HG03521 (cell line): ENCODE measurements around the gene RSPH9.

Source experiments
- ATAC-seq: cut with Tn5 transposase; IDR thresholded peaks from one replicate; pipeline ENCODE4 v1.9.1; 2021; ENCODE audit warnings: mild to moderate bottlenecking, moderate library complexity; ENCODE audit not compliant: unreplicated experiment

The RSPH9 gene

DNA sequence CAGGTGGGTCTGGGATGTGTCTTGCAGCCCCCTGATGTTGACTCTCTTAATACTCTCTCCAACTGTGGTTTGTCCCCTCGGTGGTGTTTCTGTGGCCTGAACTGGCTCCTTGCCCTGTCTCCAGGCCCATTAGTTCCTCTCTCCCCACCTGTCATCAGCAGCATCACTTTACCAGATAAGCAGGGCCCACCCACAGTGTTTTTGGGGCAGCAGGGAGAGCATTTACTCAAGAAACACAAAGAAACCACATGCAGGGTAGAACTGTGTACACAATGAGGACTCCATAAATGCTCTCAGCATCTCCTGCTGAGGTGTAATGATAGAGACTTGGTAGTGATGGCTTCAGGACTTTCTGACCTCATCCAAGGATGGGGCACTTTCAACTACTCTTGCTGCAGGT, 62.9 kb downstream of the RSPH9 start:
- ATAC-seq, result no peak

DNA sequence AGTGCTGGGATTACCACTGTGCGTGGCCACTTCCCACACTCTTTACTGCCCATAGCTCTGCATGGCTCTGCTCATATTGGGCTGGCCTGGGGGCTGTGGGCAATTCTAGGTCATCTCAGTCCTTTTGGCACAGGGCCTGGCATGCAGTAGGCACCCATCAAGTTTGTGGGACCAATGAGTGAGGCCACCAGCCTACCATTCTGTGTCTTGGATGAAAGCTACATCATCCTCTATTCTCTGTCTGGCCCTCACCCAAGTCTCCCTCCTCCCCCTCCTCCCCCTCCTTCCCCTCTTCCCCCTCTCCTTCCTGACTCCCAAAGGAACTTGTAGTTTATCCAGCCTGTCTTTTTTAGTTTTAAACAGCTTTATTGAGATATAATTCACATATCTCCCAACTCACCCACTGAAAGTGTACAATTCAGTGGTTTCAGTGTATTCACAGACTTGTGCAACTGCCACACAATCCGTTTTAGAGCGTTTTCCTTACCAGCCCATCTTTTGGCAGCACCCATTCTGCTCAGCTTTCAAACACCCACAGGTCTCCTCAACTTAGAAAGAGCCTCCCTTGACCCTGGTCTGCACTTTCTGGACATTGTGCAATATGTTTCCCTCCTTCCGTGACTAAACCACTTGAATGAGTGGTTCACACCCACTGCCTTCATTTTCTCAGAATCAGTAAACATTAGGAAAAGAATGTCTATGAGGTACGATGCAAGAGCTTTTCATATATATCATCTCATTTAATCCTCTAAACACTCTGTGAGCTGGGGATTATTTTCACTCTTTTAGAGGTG, 64.2 kb downstream of the RSPH9 start:
- no peak for ATAC-seq

DNA sequence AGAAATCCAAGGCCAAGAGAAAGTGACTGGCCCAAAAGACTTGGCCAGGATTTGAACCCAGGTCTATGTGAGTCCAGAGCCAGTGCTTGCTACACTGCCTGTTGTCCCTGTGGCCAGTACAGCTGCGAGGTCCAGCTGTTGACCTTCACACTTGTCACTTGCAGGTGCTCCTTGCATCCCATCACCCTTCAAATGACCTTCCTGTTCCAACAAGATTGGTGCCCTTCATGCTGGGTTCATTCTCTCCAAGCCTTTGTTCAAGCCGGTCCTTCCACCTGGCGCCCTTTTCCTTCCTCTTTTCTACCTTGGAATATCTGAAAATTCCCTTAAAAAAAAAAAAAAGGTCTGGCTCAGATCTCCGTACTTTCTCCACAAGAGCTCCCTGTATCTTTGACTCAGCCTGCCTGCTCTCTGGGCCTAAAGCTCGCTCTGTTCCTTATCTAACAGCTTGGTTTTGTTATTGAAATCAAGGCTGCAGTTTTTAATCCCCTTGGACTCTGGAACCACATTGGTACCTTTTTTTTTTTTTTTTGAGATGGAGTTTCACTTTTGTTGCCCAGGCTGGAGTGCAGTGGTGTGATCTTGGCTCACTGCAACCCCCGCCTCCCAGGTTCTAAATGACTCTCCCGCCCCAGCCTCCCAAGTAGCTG, 64.9 kb downstream of the RSPH9 start:
- ATAC-seq, result no peak

DNA sequence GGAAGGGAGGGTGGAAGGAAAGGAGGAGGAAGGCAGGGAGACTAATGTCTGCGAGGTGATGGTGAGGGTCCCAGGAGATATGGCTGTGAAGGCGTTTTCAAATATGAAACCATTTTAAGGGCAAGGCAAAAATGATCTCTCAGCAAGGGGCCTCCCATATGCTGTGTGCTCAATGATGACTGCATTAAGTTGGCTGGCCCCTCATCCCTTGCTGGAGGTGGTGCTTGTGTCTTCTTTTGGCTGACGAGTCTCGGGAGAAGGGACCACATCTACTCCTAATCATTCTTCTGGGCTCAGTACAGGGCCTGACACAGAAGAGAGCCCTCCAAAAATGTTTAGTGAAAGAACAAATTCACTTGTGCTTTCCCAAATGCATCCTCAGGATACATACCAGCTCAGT, 65.7 kb downstream of the RSPH9 start:
- no peak for ATAC-seq

DNA sequence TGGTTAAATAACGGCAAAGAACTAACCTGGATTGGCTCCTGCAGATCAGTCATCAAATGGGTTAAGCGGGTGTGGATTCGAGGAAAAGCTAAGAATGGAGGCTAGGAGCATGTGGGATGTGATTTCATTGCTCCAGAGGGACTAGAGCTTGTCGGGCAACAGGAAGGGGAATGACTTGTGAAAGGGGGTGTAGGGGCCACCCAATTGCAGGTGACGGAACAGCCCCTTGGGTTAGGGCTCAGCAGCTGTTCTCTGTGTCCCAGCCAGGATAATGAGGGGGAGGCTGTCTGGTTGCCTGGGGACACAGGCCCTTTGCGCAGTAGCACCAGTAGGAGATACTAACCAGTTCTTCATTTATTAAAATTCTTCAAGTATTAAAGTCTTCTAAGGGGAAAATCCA, 67.7 kb downstream of the RSPH9 start:
- ATAC-seq, result no peak

DNA sequence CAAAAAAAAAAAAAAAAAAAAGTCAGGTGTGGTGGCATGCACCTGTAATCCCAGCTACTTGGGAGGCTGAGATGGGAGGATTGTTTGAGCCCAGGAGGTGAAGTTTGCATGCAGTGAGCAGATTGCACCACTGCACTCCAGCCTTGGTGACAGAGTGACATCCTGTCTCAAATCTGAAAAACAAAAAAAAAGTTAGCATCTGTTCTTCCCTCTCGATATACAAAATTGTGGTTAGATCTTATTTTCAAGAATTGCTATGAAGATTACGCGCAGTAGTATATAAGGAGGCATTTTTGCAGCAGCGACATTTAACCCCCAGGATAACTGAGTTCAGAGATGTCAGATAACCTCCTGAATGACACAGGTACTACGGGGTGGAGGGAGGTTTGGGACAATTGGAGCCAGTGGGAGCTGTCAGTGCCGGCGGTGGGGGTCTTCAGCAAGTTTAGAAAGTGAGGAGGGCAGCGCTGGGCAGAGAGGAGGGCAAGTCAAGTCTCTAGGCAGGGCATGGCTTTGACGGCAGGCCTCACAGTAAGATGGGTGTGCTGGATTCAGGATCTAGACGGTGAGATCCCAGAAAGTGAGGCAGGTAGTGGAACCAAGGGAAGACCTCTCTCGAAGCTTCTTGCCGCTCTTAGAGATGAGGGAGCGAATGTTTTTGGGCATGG, 68.9 kb downstream of the RSPH9 start:
- ATAC-seq, result no peak

DNA sequence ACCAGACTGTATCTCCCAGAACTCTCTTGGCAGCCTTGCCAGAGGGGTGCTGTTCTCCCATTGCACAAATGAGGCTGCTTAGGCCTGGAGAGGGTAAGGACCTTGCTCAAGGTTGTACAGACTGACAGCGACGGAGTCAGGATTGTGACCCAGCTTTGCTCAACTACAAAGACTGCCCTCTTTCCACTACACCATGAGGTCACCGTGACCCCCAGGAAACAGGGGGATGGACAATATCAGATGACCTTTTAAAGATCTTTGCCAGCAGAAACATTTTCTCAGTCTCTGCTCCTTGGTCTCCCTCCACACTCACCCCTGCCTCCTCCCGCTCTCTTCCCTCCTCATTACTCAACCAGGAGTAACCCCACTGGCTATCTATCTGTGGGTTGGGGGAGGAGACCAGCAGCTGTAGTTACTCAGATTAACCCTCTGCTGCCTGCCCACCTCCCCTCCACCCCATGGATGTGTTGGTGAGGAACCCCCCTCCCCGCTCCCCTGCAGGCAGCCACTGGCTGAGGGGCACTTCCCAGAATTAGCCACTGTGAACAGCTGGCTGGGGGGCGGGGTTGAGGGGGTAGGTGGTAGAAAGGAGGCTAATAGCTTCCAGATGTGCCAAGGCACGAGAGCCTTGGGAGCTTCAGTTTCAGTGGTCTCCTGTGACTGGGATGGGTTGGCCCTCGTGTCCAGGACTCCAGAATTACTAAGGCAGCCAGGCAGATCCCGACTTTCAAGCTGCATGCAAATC, 69.6 kb downstream of the RSPH9 start:
- peak; percentile 5 for ATAC-seq

DNA sequence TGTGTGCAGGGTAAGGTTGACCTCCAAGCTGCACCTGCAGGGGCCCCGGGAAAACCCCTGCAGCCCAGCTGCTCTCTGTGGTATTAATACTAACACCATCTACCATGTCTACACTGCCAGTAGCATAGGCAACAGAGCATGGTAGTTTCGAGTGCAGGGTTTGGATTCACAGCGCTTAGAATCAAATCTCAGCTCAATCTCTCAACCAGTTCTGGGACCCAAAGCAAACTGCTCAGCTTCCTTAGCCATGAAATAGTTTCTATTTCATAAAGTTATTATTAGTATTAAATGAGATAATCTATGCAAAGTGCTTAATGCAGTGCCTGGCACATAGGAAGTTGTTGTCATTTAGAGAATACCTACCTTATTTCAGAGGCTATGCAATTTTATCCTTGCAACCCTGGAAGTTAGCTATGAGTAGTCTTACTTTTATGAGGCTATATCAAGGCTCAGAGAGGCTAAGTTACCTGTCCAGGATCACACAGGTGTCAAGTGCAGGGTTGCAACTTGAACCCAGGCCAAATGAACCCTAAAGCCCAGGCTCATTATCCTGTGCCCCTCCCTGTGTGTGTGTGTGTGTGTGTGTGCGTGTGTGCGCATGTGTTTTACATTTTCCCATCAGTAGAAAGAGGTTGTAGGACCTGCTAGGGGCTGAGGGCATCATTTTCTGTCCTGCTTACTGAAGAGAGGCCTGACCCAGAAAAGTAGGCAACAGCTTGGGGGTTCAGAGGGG, 70.4 kb downstream of the RSPH9 start:
- ATAC-seq, result peak; percentile 81

DNA sequence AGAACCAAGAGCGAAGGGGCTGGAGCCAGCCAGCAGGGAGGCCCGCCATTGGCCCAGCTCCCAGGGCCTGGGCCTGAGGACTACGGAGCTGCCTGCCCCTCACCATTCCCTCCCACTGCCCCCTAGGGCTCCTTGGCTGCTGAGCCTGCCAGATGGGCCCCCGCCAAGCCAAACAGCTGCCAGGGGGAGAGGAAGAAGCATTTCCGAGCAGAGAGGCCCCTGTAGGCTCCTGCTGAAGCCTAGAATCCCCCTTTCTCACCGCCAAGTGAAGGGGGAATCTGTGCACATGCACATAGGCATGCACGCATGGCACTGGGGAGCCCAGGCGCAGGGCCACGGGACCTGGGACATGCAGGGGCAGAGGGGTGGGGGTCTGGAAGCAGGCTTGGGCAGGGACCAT, 71.3 kb downstream of the RSPH9 start:
- ATAC-seq, result no peak

DNA sequence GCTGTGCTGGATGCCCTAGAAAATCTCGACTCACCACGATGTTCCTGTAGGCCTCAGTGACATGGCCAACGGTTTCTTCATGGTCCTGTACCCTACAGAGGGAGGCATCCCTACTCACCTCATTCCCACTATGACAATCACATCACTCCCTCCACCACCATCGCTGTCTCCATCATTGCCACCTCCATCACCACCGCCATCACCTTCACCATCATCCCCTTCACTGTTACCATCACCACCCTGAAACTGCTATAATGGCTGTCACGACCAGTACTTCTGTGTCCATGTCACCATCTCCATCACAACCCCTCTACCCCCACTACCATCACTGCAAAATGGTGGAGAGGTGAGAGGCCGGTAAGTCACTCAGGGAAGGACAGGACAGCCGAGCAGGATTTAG, 72.6 kb downstream of the RSPH9 start:
- no peak for ATAC-seq

DNA sequence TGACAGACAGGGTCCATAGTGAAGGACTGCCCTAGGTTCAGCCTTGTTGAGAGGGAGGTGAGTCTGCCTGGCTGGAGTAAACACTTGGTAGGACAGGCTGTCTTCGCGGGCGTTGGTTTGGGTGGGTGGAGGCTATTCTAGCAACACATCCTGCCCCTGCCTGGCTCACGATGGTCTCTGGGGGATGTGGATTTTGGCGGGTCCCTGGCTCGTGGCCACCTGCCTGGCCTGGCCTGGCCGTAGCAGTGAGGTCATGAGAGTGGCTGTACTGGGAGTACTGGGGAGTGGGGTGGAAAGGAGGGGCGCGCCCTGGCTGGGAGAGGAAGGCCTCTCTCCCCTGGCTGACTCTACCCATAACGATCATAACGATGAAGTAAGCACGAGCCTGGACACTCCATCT, 73.0 kb downstream of the RSPH9 start:
- ATAC-seq, result no peak

DNA sequence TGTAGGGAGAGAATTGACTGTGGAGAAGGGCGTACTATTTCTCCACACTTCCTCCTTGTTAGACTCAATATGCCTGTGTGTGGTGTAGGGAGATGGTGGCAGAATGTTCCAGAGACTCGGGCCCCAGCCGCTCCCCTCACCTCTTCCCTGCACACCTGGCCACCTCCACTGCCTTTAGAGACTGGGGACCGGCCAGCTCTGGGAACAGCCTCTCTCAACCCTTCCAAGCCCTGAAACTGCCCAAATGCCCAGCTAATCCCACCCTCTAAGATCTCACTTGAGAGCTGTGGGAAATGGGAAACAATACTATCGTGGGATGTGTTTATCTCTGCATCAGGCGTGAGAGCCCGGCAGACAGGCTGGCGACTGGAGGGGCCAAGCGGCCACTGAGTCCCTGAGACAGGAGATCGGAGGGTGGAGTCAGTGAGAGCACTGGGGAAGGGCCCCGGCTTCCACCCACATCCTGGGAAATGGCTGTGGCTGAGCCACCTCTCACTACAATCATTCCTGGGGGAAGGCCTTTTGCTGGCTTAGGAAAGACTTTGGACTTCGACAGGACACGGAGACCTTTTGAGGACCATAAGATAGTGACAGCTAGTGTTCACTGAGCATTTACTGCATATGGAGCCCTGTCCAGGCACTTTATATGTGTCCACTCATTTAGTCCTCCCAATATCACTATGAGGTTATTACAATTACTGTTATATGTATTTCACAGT, 73.7 kb downstream of the RSPH9 start:
- no peak for ATAC-seq

DNA sequence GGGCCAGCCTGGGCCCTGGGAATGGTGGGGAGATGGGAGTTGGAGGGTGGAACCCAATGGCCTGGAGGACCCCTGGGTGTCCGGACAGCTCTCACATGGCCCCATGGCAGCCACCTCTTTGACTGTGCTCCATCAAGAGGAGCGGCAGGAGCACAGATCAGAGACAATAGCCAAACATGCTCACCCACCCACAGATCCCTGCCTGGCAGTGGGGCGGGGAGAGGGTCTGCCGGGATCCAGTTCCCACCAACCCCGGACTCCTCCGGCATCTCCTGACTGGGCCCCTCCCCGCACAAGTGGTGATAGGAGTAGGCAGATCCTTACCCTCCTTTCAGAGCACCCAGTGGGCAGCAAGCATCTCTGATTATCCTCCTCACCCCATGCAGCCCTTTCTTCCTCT, 74.7 kb downstream of the RSPH9 start:
- ATAC-seq, result no peak

DNA sequence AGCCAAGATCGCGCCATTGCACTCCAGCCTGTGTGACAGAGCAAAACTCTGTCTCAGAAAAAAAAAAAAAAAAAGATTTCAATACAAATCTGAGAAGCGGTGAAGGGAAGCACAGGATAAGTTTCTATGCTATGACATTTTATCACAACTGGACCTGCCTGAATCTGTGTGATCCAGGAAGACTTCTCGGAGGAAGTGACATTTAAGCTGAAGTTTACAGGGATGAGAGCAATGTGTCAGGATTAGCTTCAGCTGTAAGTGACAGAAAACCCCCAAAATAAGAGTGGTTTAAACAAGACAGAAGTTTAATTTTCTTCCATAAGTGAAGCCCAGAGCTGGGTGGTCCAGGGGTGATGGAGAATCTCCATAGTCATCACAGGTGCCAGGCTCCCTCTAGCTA, 76.2 kb downstream of the RSPH9 start:
- no peak for ATAC-seq
